Skin epidermis (tissue), 12 donors: ENCODE measurements around the gene FNDC8.
"Not testable (repeated sequence)": the region's sequence is repeated elsewhere in the genome, so short reads cannot be mapped to it uniquely, and the experiment has no call there.

Source experiments
- H3K27ac ChIP-seq, 21 experiments: fragments of 200-600 bp; sonication (generic) in 11 of 21; one replicate each; pipeline ENCODE4 v1.5.0; 2020; ENCODE audit warnings: mild to moderate bottlenecking in 3 of 21, inconsistent platforms in 2 of 21, moderate library complexity in 2 of 21
- H3K4me3 ChIP-seq, 7 experiments: fragments of 200-600 bp; sonication (generic) in 2 of 7; one replicate each; pipeline ENCODE4 v1.5.0; 2020; ENCODE audit warnings: inconsistent platforms in 2 of 7, mild to moderate bottlenecking in 2 of 7, moderate library complexity in 1 of 7

FNDC8 gene

GRCh38 chr17:35162755-35163154, 41.3 kb downstream of the FNDC8 start:
- Histone ChIP-seq H3K27ac (peak overlapping the region in 2 of 21 experiments; percentile 71 to 85), H3K4me3 (no peak overlapping the region)

DNA sequence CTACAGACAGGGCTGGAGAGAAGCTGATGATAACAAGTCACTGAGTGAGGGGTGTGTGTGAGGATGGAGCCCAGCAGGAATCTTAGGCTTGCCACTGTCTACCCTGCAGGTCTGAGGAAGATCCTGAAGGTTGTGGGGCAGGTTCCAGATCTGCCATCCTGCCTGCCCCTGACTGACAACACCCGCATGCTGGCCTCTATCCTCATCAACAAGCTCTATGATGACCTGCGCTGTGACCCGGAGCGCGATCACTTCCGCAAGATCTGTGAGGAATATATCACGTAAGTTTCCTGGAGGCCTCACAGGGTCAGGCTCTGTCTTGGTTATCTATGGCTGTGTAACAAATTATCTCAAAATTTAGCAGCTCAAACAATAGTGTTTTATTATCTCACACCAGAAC, 42.5 kb downstream of the FNDC8 start:
- H3K27ac ChIP-seq: no peak overlapping the region
- no peak overlapping the region for H3K4me3 ChIP-seq

- no peak overlapping the region for H3K27ac ChIP-seq
These were observed 43.3 kb downstream of the FNDC8 start for GRCh38 chr17:35164716-35165115.

DNA sequence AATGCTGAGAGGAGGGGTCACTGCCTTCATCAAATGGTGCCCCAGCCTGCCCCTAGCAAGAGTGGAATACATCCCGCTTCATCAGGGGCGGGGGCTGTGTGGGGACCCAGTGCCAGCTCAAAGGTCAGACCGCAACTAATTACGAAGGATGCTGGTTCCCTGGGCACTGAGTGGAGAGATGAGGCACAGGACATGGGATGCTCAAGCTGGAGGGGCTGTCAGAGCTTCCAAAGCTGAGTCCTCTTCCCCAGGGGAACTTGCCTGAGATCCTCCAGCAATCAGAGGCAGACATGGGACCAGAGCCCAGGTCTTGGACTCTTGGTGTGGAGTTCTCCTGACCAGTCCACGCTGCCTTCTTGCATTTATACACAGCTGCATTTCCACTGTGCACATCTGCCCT, 45.1 kb downstream of the FNDC8 start:
- Histone ChIP-seq H3K4me3 (no peak overlapping the region), H3K27ac (no peak overlapping the region)

More at GRCh38 chr17:35164716-35165115, 43.3 kb downstream of the FNDC8 start:
- H3K4me3 ChIP-seq: no peak overlapping the region

GRCh38 chr17:35167046-35167445, 45.6 kb downstream of the FNDC8 start:
- H3K27ac ChIP-seq: no peak overlapping the region
- H3K4me3 ChIP-seq: no peak overlapping the region

DNA sequence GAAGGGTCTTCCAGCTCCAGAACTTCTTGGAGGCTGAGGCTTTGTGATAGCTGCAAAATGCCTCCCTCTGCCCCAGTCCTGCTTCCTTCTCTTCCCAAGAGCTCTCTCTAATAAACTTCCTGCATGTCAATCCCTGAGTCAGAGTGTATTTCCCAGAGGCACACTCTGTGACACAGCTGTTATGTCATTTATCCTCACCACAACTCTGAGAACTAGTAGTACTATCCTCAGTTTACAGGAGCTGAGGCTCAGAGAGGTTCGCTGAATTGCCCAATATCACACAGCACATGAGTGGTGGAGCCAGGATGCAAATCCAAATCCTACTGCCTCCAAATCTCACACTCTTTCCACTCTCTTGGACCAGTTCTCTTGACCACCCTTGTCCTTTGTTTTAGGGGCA, 46.3 kb downstream of the FNDC8 start:
- Histone ChIP-seq H3K4me3 (no peak overlapping the region), H3K27ac (no peak overlapping the region)

DNA sequence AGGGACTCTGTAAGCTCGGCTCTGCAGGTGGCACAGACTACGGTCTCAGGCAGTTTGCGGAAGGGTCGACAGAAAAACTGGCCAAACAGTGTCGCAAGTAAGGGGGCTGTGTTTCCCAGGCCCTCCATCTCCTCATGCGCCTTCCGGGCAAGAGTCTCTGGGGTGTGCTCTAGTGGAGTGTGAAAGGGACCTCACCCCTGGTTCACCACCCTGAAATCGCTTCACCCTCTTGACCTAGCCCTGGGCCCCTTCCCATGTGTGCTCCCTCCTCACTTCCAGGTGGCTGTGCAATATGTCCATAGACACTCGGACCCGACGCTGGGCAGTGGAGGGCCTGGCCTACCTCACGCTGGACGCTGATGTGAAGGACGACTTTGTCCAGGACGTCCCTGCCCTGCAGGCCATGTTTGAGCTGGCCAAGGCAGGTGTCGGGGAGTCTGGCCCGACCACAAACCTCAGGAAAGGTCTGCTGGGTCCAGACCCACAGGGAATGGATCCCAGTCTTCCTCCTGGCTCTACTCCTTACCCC, 48.5 kb downstream of the FNDC8 start:
- Histone ChIP-seq H3K27ac (no peak overlapping the region), H3K4me3 (no peak overlapping the region)

GRCh38 chr17:35170968-35171771, 49.8 kb downstream of the FNDC8 start:
- Histone ChIP-seq H3K4me3 (no peak overlapping the region), H3K27ac (peak overlapping the region in 1 of 21 experiments; percentile 48)

GRCh38 chr17:35171834-35172233, 50.4 kb downstream of the FNDC8 start:
- Histone ChIP-seq H3K4me3 (no peak overlapping the region), H3K27ac (peak overlapping the region in 1 of 21 experiments; percentile 78)

- H3K4me3 ChIP-seq: not testable (repeated sequence)
- H3K27ac ChIP-seq: peak overlapping the region in 1 of 21 experiments; percentile 78
These were observed 50.9 kb downstream of the FNDC8 start for GRCh38 chr17:35172321-35172720.

DNA sequence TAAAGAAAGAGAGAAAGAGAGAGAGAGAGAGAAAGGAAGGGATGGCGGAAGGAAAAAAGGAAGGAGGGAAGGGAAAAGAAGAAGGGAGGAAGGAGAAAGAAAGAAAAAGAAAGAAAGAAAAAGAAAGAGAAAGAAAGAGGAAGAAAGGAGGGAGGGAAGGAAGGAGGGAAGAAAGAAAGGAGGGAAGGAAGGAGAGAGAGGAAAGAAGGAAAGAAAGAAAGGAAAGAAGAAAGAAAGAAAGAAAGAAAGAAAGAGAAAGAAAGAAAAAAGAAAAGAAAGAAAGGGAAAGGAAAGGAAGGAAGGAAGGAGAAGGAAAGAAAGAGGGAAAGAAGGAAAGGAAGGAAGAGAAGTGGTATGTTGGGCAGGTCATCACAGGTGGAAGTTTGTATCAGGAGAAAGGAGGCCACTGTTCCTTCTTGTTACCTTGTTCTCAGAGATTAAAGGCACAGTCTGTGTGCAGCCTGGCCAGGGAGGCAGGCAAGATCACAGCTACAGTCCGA, 53.5 kb downstream of the FNDC8 start:
- Histone ChIP-seq H3K27ac (no peak overlapping the region), H3K4me3 (no peak overlapping the region)

GRCh38 chr17:35175638-35176415, 54.4 kb downstream of the FNDC8 start:
- Histone ChIP-seq H3K4me3 (no peak overlapping the region), H3K27ac (no peak overlapping the region)

- Histone ChIP-seq H3K4me3 (no peak overlapping the region), H3K27ac (peak overlapping the region in 2 of 21 experiments; percentile 50 to 61)
These were observed 55.5 kb downstream of the FNDC8 start for GRCh38 chr17:35176897-35177296.

DNA sequence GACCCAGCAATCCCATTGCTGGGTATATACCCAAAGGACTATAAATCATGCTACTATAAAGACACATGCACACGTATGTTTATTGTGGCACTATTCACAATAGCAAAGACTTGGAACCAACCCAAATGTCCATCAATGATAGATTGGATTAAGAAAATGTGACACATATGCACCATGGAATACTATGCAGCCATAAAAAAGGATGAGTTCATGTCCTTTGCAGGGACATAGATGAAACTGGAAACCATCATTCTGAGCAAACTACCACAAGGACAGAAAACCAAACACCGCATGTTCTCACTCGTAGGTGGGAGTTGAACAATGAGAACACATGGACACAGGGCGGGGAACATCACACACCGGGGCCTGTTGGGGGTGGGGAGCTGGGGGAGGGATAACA, 58.0 kb downstream of the FNDC8 start:
- H3K27ac ChIP-seq, H3K4me3 ChIP-seq: not testable (repeated sequence)
